Skeletal muscle satellite cell (primary cell): ENCODE data around the gene ZKSCAN1.

Experiments used
- H3K27me3 ChIP-seq: 2 replicates; pipeline ENCODE4 v1.7.0; 2013; ENCODE audit warnings: low read length; ENCODE audit not compliant: control insufficient read depth, insufficient read depth
- H3K36me3 ChIP-seq: 2 replicates; pipeline ENCODE4 v1.7.0; 2013; ENCODE audit warnings: mild to moderate bottlenecking, control low read depth, low read length; ENCODE audit not compliant: insufficient read depth
- H3K4me1 ChIP-seq: 2 replicates; pipeline ENCODE4 v1.7.0; 2013; ENCODE audit warnings: low read length; ENCODE audit not compliant: control insufficient read depth, insufficient read depth
- H3K4me2 ChIP-seq: 2 replicates; pipeline ENCODE4 v1.7.0; 2013; ENCODE audit warnings: mild to moderate bottlenecking, low read length
- H3K4me3 ChIP-seq: 2 replicates; pipeline ENCODE4 v1.7.0; 2013; ENCODE audit warnings: low read length
- H3K9ac ChIP-seq: 2 replicates; pipeline ENCODE4 v1.7.0; 2013; ENCODE audit warnings: mild to moderate bottlenecking, low read depth, low read length, moderate library complexity
- H3K9me3 ChIP-seq: replicated peaks from 2 replicates; pipeline ENCODE4 v1.7.0; 2013; ENCODE audit warnings: mild to moderate bottlenecking, control low read depth, low read length

ZKSCAN1 gene

GRCh38 chr7:100049441-100050291 is 34.3 kb downstream of the ZKSCAN1 start, which contains the start of gene ZSCAN21:
Gene ZSCAN21, plus strand, starts transcription at chr7:100049774. Its CDS starts 7,233 bp downstream, at chr7:100057007.
- peak within 1 kb of the TSS; percentile 84 for H3K4me3 ChIP-seq
- no peaks in the 10 kb centered on the region for H3K9me3 ChIP-seq
- H3K4me2 ChIP-seq: peak within 1 kb of the TSS; percentile 81
- H3K27me3 ChIP-seq: no peaks in the 10 kb centered on the region
- H3K36me3 ChIP-seq: no peaks in the 10 kb centered on the region
- peak within 1 kb of the TSS; percentile 94 for H3K9ac ChIP-seq
- H3K4me1 ChIP-seq: peaks cover 12% of the 10 kb centered on the region

- no peaks in the 10 kb centered on the region for H3K27me3 ChIP-seq
- peaks cover 12% of the 10 kb centered on the region for H3K4me1 ChIP-seq
- no peak overlapping the region for H3K4me2 ChIP-seq
- H3K9me3 ChIP-seq: no peaks in the 10 kb centered on the region
- H3K4me3 ChIP-seq: no peak overlapping the region
- no peaks in the 10 kb centered on the region for H3K36me3 ChIP-seq
- no peak overlapping the region for H3K9ac ChIP-seq
These were observed 36.2 kb downstream of the ZKSCAN1 start for GRCh38 chr7:100051611-100052010.

GRCh38 chr7:100053215-100053614 is 37.8 kb downstream of the ZKSCAN1 start:
- no peak overlapping the region for H3K4me2 ChIP-seq
- peaks cover 12% of the 10 kb centered on the region for H3K36me3 ChIP-seq
- peaks cover 12% of the 10 kb centered on the region for H3K4me1 ChIP-seq
- H3K4me3 ChIP-seq: no peak overlapping the region
- H3K9me3 ChIP-seq: no peaks in the 10 kb centered on the region
- H3K27me3 ChIP-seq: no peaks in the 10 kb centered on the region
- no peak overlapping the region for H3K9ac ChIP-seq

- Histone ChIP-seq H3K27me3 (no peaks in the 10 kb centered on the region), H3K4me3 (no peak overlapping the region), H3K4me1 (no peaks in the 10 kb centered on the region), H3K36me3 (peaks cover 15% of the 10 kb centered on the region), H3K9ac (no peak overlapping the region), H3K4me2 (no peak overlapping the region), H3K9me3 (no peaks in the 10 kb centered on the region)
These were observed 41.6 kb downstream of the ZKSCAN1 start for GRCh38 chr7:100057006-100057405.

- H3K4me3 ChIP-seq: no peak overlapping the region
- H3K9ac ChIP-seq: no peak overlapping the region
- peaks cover 22% of the 10 kb centered on the region for H3K36me3 ChIP-seq
- no peaks in the 10 kb centered on the region for H3K9me3 ChIP-seq
- H3K27me3 ChIP-seq: no peaks in the 10 kb centered on the region
- H3K4me1 ChIP-seq: no peaks in the 10 kb centered on the region
- H3K4me2 ChIP-seq: no peak overlapping the region
These were observed 43.9 kb downstream of the ZKSCAN1 start for GRCh38 chr7:100059251-100059739.

GRCh38 chr7:100061518-100062193 is 46.3 kb downstream of the ZKSCAN1 start:
- Histone ChIP-seq H3K27me3 (no peaks in the 10 kb centered on the region), H3K9me3 (no peaks in the 10 kb centered on the region), H3K4me2 (no peak overlapping the region), H3K9ac (no peak overlapping the region), H3K36me3 (peaks cover 26% of the 10 kb centered on the region), H3K4me1 (no peaks in the 10 kb centered on the region), H3K4me3 (no peak overlapping the region)

- Histone ChIP-seq H3K4me2 (no peak overlapping the region), H3K4me3 (no peak overlapping the region), H3K9me3 (no peaks in the 10 kb centered on the region), H3K9ac (no peak overlapping the region), H3K4me1 (no peaks in the 10 kb centered on the region), H3K27me3 (no peaks in the 10 kb centered on the region), H3K36me3 (peaks cover 13% of the 10 kb centered on the region)
These were observed 48.0 kb downstream of the ZKSCAN1 start for GRCh38 chr7:100063376-100063775.

GRCh38 chr7:100064162-100064561 is 48.8 kb downstream of the ZKSCAN1 start:
- Histone ChIP-seq H3K9me3 (no peaks in the 10 kb centered on the region), H3K4me3 (no peak overlapping the region), H3K4me1 (no peaks in the 10 kb centered on the region), H3K4me2 (no peak overlapping the region), H3K9ac (no peak overlapping the region), H3K36me3 (peaks cover 14% of the 10 kb centered on the region), H3K27me3 (no peaks in the 10 kb centered on the region)

GRCh38 chr7:100065452-100066186 is 50.2 kb downstream of the ZKSCAN1 start:
- Histone ChIP-seq H3K27me3 (no peaks in the 10 kb centered on the region), H3K4me1 (no peaks in the 10 kb centered on the region), H3K4me3 (no peak overlapping the region), H3K9me3 (peaks cover 5% of the 10 kb centered on the region), H3K4me2 (no peak overlapping the region), H3K9ac (no peak overlapping the region), H3K36me3 (peaks cover 25% of the 10 kb centered on the region)

GRCh38 chr7:100066953-100067352 is 51.6 kb downstream of the ZKSCAN1 start:
- Histone ChIP-seq H3K4me3 (no peak overlapping the region), H3K36me3 (peaks cover 38% of the 10 kb centered on the region), H3K4me2 (no peak overlapping the region), H3K9me3 (peaks cover 18% of the 10 kb centered on the region), H3K4me1 (no peaks in the 10 kb centered on the region), H3K27me3 (no peaks in the 10 kb centered on the region), H3K9ac (no peak overlapping the region)

GRCh38 chr7:100069991-100070390 is 54.6 kb downstream of the ZKSCAN1 start:
- Histone ChIP-seq H3K9me3 (peaks cover 25% of the 10 kb centered on the region), H3K9ac (no peak overlapping the region), H3K4me1 (no peaks in the 10 kb centered on the region), H3K4me2 (no peak overlapping the region), H3K4me3 (no peak overlapping the region), H3K27me3 (no peaks in the 10 kb centered on the region), H3K36me3 (peaks cover 58% of the 10 kb centered on the region)
